Panc1 (cell line): Measurements from ENCODE around the gene SCRN2. TPM values are rescaled to one million over a fixed set of nuclear protein-coding genes. Genes with fewer than 3 reads are reported as not detected.

Experiments
- ATAC-seq: fragments of 200-7000 bp; cut with Tn5 transposase; 2 replicates; pipeline ENCODE4 v1.9.1; 2020; ENCODE audit warnings: mild to moderate bottlenecking, moderate library complexity
- BruUV-seq: library from RNA; stranded (reverse); fragments of 400-500 nt; replicated peaks from 2 replicates; lab custom pipeline; 2021; lab: Mats Ljungman, UMichigan
- CTCF ChIA-PET: fragments of 300-600 bp; sonication (Branson Sonifier 250); formaldehyde crosslinking; loops from one replicate; lab custom pipeline; 2022; ENCODE audit warnings: antibody characterized with exemption; lab: Charles Lee
- POLR2A ChIA-PET: fragments of 300-600 bp; sonication (Branson Sonifier 250); formaldehyde crosslinking; loops from one replicate; lab custom pipeline; 2022; ENCODE audit warnings: antibody characterized with exemption; lab: Charles Lee
- DNase-seq: peaks from one replicate; pipeline ENCODE4 v3.0.0-alpha.2; 2010; ENCODE audit warnings: low read depth, low spot score
- H3K27ac ChIP-seq: 2 replicates; pipeline ENCODE4 v1.5.1; 2011; ENCODE audit warnings: mild to moderate bottlenecking, low read length, inconsistent platforms
- H3K27me3 ChIP-seq: fragments of 200-500 bp; sonication (Bioruptor generic); 2 replicates; pipeline ENCODE4 v1.6.0; 2014; ENCODE audit warnings: low read length, inconsistent platforms; ENCODE audit not compliant: control insufficient read depth, insufficient read depth
- H3K36me3 ChIP-seq: fragments of 200-500 bp; sonication (Bioruptor generic); 2 replicates; pipeline ENCODE4 v1.5.1; 2014; ENCODE audit warnings: inconsistent platforms, mild to moderate bottlenecking, low read length, moderate library complexity; ENCODE audit not compliant: control insufficient read depth, insufficient read depth
- H3K4me1 ChIP-seq: 2 replicates; pipeline ENCODE4 v1.5.1; 2011; ENCODE audit warnings: inconsistent platforms, mild to moderate bottlenecking, low read length, moderate library complexity; ENCODE audit not compliant: control insufficient read depth, insufficient read depth
- H3K4me3 ChIP-seq, 2 experiments: 2 replicates each; pipeline ENCODE4 v1.5.1; 2011 to 2012; ENCODE audit warnings: low read depth in 2 of 2, low read length in 2 of 2, mild to moderate bottlenecking in 2 of 2, inconsistent platforms in 1 of 2, moderate library complexity in 1 of 2
- H3K9me3 ChIP-seq: fragments of 200-500 bp; sonication (Bioruptor generic); 2 replicates; pipeline ENCODE4 v1.5.1; 2014; ENCODE audit warnings: low read depth, mild to moderate bottlenecking, inconsistent platforms, low read length, moderate library complexity; ENCODE audit not compliant: control insufficient read depth, insufficient read depth
- POLR2AphosphoS5 ChIP-seq: IDR thresholded peaks from 2 replicates; pipeline ENCODE4 v1.6.1; 2012; ENCODE audit warnings: mild to moderate bottlenecking, low read depth, low read length, moderate library complexity
- REST ChIP-seq, 2 experiments: IDR thresholded peaks; 2 replicates each; pipeline ENCODE4 v1.6.1; 2011 to 2012; ENCODE audit warnings: low read depth in 2 of 2, control low read depth in 1 of 2, low read length in 1 of 2, mild to moderate bottlenecking in 1 of 2, moderate library complexity in 1 of 2; ENCODE audit not compliant: insufficient read depth in 1 of 2
- SIN3A ChIP-seq: IDR thresholded peaks from 2 replicates; pipeline ENCODE4 v1.6.1; 2012; ENCODE audit warnings: low read depth, mild to moderate bottlenecking, low read length, moderate library complexity, borderline replicate concordance; ENCODE audit not compliant: insufficient read depth
- TCF7L2 ChIP-seq: IDR thresholded peaks from 2 replicates; pipeline ENCODE4 v1.6.1; 2011; ENCODE audit warnings: mild to moderate bottlenecking, low read depth, low read length, inconsistent platforms
- in situ Hi-C: cut with HindIII; loops from 2 replicates; pipeline ENCODE4 v1.10.0; 2016; ENCODE audit warnings: low sequenced_read_pairs, low pct_unique_long_range_greater_than_20kb
- intact Hi-C: fragments of 100-400 bp; cut with micrococcal nuclease; formaldehyde crosslinking; loops from one replicate; pipeline ENCODE4 v1.10.0; 2022; ENCODE audit not compliant: unreplicated experiment
- total RNA-seq: library from RNA; stranded (reverse); gene quantifications from one replicate; pipeline ENCODE4 v1.2.1, GENCODE V29; 2021; ENCODE audit not compliant: unreplicated experiment
- TF ChIP-seq, protein P1 (sequence below): fragments of 450-650 bp; IDR thresholded peaks from 2 replicates; pipeline ENCODE4 v1.5.1; 2017; ENCODE audit warnings: mild to moderate bottlenecking

SCRN2 gene
- total RNA-seq, 1 experiment from 2014 or later = 34.9 TPM

DNA sequence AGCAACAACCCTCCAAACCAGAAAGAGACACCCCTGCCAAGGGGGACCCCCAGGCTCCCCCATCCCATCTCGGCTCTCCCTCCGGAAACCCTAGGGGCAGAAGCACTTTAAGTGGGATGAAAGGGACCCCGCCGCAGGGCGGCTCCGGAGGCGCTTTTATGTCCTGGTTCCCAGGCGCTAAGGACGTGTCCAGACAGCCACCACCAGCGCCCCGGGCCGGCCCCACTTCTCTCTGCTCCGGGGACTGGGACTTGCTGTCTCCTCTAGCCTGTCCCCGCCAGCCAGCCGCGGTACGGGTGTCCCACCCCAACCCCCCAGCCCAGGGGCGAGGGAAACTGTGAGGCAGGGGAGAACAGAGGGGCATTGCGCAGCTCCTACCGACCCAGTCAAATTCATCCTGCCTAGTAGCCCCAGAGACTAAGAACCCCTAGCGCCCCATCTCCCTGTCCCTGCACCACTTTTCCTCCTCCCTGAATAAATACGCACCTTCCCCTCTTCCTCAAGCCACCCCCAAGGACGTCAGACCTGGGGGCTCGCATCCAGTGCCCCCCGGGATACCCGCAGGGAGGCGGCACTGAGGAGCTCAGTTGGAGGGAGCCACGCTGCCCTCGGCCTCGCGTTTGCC lies 5.8 kb upstream of the SCRN2 start:
- CTCF ChIA-PET = interaction anchor here (0.5 to 1.1 kb wide), 2 partner anchors 39 to 346 kb away, joined by 3 read pairs; no protein-coding TSS in a partner anchor
- Histone ChIP-seq H3K27me3 (no peaks in the 10 kb centered on the region), H3K9me3 (no peaks in the 10 kb centered on the region), H3K36me3 (no peaks in the 10 kb centered on the region), H3K4me1 (peaks cover 16% of the 10 kb centered on the region), H3K27ac (no peak overlapping the region), H3K4me3 (no peak overlapping the region)
- DNase-seq (no peak), ATAC-seq (no peak)
- POLR2A ChIA-PET = no interaction called here
- TF ChIP-seq SIN3A (no peak), TCF7L2 (peak; percentile 46; the same call in 1 of the 2 replicates)
- BruUV-seq = no TSS peak
- in situ Hi-C loops = no loop called here
- intact Hi-C loops = no loop called here

GRCh38 chr17:47845716-47846075 lies 4.6 kb upstream of the SCRN2 start:
- in situ Hi-C loops (no loop called here), intact Hi-C loops (no loop called here)
- Histone ChIP-seq H3K36me3 (no peaks in the 10 kb centered on the region), H3K27ac (no peak overlapping the region), H3K9me3 (no peaks in the 10 kb centered on the region), H3K4me3 (no peak overlapping the region), H3K27me3 (no peaks in the 10 kb centered on the region), H3K4me1 (peaks cover 15% of the 10 kb centered on the region)
- CTCF ChIA-PET = interaction anchor here (0.8 to 3.0 kb wide), 2 partner anchors 29 to 40 kb away, joined by 4 to 11 read pairs; no protein-coding TSS in a partner anchor
- POLR2A ChIA-PET = no interaction called here
- no peak for ATAC-seq
- no peak for DNase-seq
- BruUV-seq = no TSS peak
- TF ChIP-seq REST (IDR thresholded peaks at IDR 0.05; ENCODE audit: insufficient read depth in 1 of 2, low read depth in 2 of 2, low read length in 1 of 2) (no peak), TCF7L2 (no peak), POLR2AphosphoS5 (no peak), SIN3A (no peak)
- TF ChIP-seq, protein P1, sequence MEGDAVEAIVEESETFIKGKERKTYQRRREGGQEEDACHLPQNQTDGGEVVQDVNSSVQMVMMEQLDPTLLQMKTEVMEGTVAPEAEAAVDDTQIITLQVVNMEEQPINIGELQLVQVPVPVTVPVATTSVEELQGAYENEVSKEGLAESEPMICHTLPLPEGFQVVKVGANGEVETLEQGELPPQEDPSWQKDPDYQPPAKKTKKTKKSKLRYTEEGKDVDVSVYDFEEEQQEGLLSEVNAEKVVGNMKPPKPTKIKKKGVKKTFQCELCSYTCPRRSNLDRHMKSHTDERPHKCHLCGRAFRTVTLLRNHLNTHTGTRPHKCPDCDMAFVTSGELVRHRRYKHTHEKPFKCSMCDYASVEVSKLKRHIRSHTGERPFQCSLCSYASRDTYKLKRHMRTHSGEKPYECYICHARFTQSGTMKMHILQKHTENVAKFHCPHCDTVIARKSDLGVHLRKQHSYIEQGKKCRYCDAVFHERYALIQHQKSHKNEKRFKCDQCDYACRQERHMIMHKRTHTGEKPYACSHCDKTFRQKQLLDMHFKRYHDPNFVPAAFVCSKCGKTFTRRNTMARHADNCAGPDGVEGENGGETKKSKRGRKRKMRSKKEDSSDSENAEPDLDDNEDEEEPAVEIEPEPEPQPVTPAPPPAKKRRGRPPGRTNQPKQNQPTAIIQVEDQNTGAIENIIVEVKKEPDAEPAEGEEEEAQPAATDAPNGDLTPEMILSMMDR = no peak
